Parathyroid adenoma (tissue), 2 donors: ENCODE data around the gene TRABD.

Experiments
- H2AFZ ChIP-seq: fragments of 300-600 bp; sonication (generic); one replicate; pipeline ENCODE4 v1.7.0; 2017; ENCODE audit warnings: antibody characterized with exemption, mild to moderate bottlenecking
- H3K27ac ChIP-seq: fragments of 300-600 bp; sonication (generic); one replicate; pipeline ENCODE4 v1.7.0; 2017
- H3K27me3 ChIP-seq: fragments of 300-600 bp; sonication (generic); one replicate; pipeline ENCODE4 v1.7.0; 2017; ENCODE audit warnings: low read length; ENCODE audit not compliant: control insufficient read depth, insufficient read depth
- H3K36me3 ChIP-seq: fragments of 300-600 bp; sonication (generic); one replicate; pipeline ENCODE4 v1.7.0; 2017; ENCODE audit warnings: low read length; ENCODE audit not compliant: control insufficient read depth, insufficient read depth
- H3K4me1 ChIP-seq: fragments of 300-600 bp; sonication (generic); one replicate; pipeline ENCODE4 v1.7.0; 2017; ENCODE audit warnings: control low read depth
- H3K4me2 ChIP-seq: fragments of 300-600 bp; sonication (generic); one replicate; pipeline ENCODE4 v1.7.0; 2017; ENCODE audit warnings: low read length
- H3K4me3 ChIP-seq: fragments of 300-600 bp; sonication (generic); one replicate; pipeline ENCODE4 v1.7.0; 2017; ENCODE audit warnings: low read depth, low read length
- H3K79me2 ChIP-seq: fragments of 300-600 bp; sonication (generic); one replicate; pipeline ENCODE4 v1.7.0; 2017; ENCODE audit warnings: control low read depth
- H3K9ac ChIP-seq: fragments of 300-600 bp; sonication (generic); one replicate; pipeline ENCODE4 v1.7.0; 2017; ENCODE audit warnings: mild to moderate bottlenecking
- H3K9me3 ChIP-seq: fragments of 300-600 bp; sonication (generic); one replicate; pipeline ENCODE4 v1.7.0; 2017; ENCODE audit warnings: low read length; ENCODE audit not compliant: control insufficient read depth
- TF ChIP-seq, protein P1 (sequence below): fragments of 300-600 bp; sonication (generic); IDR thresholded peaks from one replicate; pipeline ENCODE4 v1.7.0; 2017; ENCODE audit warnings: antibody characterized with exemption, mild to moderate bottlenecking
- donor health status: primary hyperparathyroidism.

TRABD gene

GRCh38 chr22:50217543-50218152, 31.9 kb downstream of the TRABD start:
- no peak overlapping the region for H3K27ac ChIP-seq
- no peak overlapping the region for H3K9ac ChIP-seq
- no peak overlapping the region for H2AFZ ChIP-seq
- no peaks in the 10 kb centered on the region for H3K79me2 ChIP-seq
- no peak overlapping the region for H3K4me2 ChIP-seq
- H3K4me1 ChIP-seq, result no peaks in the 10 kb centered on the region
- no peaks in the 10 kb centered on the region for H3K9me3 ChIP-seq
- H3K36me3 ChIP-seq, result no peaks in the 10 kb centered on the region
- no peak overlapping the region for H3K4me3 ChIP-seq
- H3K27me3 ChIP-seq, result no peaks in the 10 kb centered on the region
- TF ChIP-seq, protein P1, sequence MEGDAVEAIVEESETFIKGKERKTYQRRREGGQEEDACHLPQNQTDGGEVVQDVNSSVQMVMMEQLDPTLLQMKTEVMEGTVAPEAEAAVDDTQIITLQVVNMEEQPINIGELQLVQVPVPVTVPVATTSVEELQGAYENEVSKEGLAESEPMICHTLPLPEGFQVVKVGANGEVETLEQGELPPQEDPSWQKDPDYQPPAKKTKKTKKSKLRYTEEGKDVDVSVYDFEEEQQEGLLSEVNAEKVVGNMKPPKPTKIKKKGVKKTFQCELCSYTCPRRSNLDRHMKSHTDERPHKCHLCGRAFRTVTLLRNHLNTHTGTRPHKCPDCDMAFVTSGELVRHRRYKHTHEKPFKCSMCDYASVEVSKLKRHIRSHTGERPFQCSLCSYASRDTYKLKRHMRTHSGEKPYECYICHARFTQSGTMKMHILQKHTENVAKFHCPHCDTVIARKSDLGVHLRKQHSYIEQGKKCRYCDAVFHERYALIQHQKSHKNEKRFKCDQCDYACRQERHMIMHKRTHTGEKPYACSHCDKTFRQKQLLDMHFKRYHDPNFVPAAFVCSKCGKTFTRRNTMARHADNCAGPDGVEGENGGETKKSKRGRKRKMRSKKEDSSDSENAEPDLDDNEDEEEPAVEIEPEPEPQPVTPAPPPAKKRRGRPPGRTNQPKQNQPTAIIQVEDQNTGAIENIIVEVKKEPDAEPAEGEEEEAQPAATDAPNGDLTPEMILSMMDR, result no peak

GRCh38 chr22:50218153-50218995, 32.7 kb downstream of the TRABD start:
- H3K27ac ChIP-seq, result no peak overlapping the region
- no peaks in the 10 kb centered on the region for H3K9me3 ChIP-seq
- H3K36me3 ChIP-seq, result no peaks in the 10 kb centered on the region
- TF ChIP-seq, protein P1, result no peak
- H2AFZ ChIP-seq, result no peak overlapping the region
- no peaks in the 10 kb centered on the region for H3K79me2 ChIP-seq
- no peak overlapping the region for H3K9ac ChIP-seq
- no peaks in the 10 kb centered on the region for H3K4me1 ChIP-seq
- no peak overlapping the region for H3K4me3 ChIP-seq
- no peak overlapping the region for H3K4me2 ChIP-seq
- no peaks in the 10 kb centered on the region for H3K27me3 ChIP-seq

- no peak overlapping the region for H3K9ac ChIP-seq
- H2AFZ ChIP-seq, result no peak overlapping the region
- no peak overlapping the region for H3K4me3 ChIP-seq
- no peak overlapping the region for H3K4me2 ChIP-seq
- TF ChIP-seq, protein P1, result no peak
- H3K27ac ChIP-seq, result no peak overlapping the region
- H3K9me3 ChIP-seq, result no peaks in the 10 kb centered on the region
- no peaks in the 10 kb centered on the region for H3K4me1 ChIP-seq
- no peaks in the 10 kb centered on the region for H3K27me3 ChIP-seq
- H3K36me3 ChIP-seq, result no peaks in the 10 kb centered on the region
- H3K79me2 ChIP-seq, result no peaks in the 10 kb centered on the region
Measured at GRCh38 chr22:50218996-50219727, 33.4 kb downstream of the TRABD start.

- no peaks in the 10 kb centered on the region for H3K79me2 ChIP-seq
Measured at GRCh38 chr22:50219800-50220602, 34.3 kb downstream of the TRABD start.

More at GRCh38 chr22:50219800-50220602, 34.3 kb downstream of the TRABD start:
- no peak overlapping the region for H3K9ac ChIP-seq
- no peak overlapping the region for H3K4me2 ChIP-seq
- TF ChIP-seq, protein P1, result no peak
- no peaks in the 10 kb centered on the region for H3K27me3 ChIP-seq
- no peaks in the 10 kb centered on the region for H3K4me1 ChIP-seq
- no peak overlapping the region for H3K4me3 ChIP-seq
- H3K9me3 ChIP-seq, result no peaks in the 10 kb centered on the region
- no peak overlapping the region for H2AFZ ChIP-seq
- H3K27ac ChIP-seq, result no peak overlapping the region
- no peaks in the 10 kb centered on the region for H3K36me3 ChIP-seq
